GM19035 (cell line): ENCODE results near the gene HDAC9.

Experiments
- ATAC-seq: cut with Tn5 transposase; IDR thresholded peaks from one replicate; pipeline ENCODE4 v1.9.1; 2021; ENCODE audit not compliant: unreplicated experiment

HDAC9 gene

GRCh38 chr7:18873734-18874336 lies 378.3 kb downstream of the HDAC9 start:
- no peak for ATAC-seq

DNA sequence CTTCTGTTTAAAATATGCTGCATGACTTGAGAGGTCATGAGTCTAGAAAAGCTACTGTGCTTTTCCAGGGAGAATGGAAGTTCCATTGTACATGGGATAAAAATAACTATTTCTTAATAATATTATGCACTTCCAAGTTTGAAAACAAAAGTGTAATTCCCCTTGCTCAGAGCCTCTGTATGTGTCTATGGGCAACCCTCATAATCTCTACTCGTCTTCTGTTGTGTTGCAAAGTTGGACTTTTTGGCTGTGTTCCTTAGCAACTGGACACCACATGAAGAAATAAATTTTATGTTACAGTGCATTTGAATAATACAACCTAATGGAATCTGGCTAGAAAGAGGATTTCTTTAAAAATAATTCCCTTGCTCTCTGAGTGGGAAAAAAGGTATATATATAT lies 379.3 kb downstream of the HDAC9 start:
- no peak for ATAC-seq

DNA sequence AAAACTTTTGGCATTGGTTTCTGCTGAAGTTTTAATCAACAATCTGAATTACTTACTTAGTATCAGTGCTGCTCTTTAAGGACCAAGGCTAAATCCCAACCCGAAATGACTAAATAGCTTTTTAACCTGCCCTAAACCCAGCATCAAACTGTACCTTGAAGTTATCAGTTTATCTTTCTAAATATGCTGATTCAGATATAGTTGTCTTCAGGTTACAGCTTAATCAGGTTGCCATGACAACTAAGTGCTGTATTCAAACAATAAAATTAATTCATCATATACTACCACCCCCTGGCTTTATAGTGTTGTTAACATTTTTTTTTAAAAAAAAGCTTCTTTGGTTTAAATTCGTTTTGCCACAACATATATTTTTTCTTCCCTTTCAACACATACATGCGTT lies 382.3 kb downstream of the HDAC9 start:
- ATAC-seq, result no peak

- no peak for ATAC-seq
Observed at GRCh38 chr7:18886832-18887231, 391.3 kb downstream of the HDAC9 start.

GRCh38 chr7:18889436-18889835 lies 393.9 kb downstream of the HDAC9 start:
- ATAC-seq, result no peak

DNA sequence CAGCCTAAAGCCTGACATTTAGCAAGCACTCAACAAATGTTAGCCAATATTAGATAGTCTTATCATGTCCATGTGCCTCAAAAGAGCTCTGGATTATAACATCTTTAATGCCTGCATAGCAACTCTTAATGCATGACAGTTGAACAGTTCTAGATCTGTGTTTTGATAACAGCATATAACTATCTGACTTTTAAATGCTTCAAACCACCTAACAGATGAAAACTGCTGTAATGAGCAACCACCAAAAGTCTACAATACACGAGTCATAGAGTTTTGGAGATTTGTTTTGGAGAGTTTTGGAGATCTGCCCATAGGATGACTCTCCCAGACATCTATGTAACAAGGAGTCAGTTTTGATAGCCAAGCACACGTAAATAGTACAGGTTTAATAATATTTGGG lies 394.6 kb downstream of the HDAC9 start:
- no peak for ATAC-seq

- ATAC-seq, result no peak
Observed at GRCh38 chr7:18890885-18891621, 395.5 kb downstream of the HDAC9 start.

- ATAC-seq, result no peak
Observed at GRCh38 chr7:18893156-18893555, 397.6 kb downstream of the HDAC9 start.

- no peak for ATAC-seq
Observed at GRCh38 chr7:18894155-18894554, 398.6 kb downstream of the HDAC9 start.

- ATAC-seq, result no peak
Observed at GRCh38 chr7:18895456-18895855, 399.9 kb downstream of the HDAC9 start.

DNA sequence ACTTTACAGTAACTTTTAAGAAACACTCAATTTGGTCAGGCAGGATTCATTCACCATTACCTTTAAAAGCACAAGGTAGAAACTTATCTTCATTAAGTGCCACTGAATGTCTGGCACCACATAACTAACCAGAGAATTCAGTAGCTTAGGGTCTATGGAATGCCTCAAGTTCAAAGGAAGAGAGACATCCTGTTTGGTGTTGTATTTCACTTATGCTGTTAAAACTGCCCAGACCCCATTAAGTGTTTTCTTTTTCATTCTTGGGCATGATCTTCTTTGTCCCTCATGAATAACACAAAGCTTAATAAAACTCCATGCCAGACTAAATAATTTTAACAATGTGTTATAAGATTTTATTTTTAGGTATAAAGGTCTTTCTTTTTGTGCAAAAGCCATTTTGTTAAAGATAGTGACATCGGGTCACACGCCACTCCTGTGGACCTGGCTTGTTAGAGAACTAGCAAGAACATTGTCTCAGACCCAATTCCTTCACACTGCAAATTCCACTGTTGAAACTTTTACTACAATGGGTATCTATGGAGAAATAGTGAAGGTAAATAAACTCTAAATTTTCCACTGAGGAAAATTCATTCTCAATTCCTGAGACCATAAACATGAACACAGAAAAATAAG lies 400.9 kb downstream of the HDAC9 start:
- ATAC-seq, result no peak

DNA sequence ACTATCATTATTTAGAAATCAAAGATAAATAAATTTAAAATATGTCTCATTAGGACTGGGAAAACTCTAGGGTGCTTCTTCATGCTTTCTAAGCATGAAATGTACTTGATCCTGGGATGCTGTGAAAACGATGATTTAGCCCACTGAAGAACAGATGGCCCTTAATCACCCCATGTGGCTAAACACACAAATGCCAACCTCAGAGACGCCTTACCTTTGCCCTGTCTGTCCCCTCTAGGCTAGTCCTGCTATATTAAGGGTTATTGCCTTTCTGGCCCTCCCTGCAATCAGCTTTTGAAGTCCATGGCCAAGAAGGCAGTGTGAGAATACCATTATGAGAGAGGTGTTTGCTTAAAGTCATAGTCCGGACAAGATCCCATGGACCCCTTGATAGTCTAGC lies 404.7 kb downstream of the HDAC9 start:
- no peak for ATAC-seq

DNA sequence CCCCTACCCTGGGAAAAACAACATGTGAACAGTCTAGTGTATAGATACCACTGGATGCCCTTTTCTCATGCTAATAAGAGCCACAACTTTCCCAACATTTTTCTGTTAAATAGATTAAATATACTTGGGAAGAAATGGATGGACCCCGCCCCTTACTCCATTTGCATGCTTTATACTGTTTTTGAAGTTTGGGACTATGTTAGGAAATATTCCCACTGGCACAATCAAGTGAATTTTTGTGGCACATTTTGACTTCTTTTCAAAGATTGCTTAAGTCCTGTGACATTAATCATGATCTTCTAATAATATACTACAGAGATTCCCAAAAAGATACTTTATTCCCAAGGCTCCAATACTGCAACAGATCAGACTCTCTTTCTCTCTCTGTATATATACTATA lies 405.3 kb downstream of the HDAC9 start:
- ATAC-seq, result no peak

- ATAC-seq, result no peak
Observed at GRCh38 chr7:18901351-18901750, 405.8 kb downstream of the HDAC9 start.

DNA sequence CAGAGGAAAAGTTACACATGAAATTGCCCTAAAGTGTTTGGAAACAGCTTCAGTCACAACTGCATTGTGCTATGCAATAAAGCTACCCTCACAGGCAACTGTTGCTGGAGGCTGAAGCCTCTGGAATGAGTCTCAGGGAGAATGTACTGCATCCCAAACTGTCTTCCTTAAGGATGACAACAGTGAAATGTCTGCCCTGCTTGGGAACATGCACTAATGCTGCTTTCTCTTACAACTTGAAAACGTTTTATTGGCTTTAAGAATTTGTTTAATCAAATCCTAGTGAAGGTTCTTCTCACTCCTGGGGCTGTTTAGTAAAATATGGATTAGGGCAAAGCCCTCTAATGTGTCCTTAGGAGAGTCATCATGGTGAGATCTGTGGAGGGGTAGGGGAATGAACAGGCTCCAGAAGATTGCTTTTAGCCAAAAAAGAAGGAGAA lies 406.5 kb downstream of the HDAC9 start:
- no peak for ATAC-seq

DNA sequence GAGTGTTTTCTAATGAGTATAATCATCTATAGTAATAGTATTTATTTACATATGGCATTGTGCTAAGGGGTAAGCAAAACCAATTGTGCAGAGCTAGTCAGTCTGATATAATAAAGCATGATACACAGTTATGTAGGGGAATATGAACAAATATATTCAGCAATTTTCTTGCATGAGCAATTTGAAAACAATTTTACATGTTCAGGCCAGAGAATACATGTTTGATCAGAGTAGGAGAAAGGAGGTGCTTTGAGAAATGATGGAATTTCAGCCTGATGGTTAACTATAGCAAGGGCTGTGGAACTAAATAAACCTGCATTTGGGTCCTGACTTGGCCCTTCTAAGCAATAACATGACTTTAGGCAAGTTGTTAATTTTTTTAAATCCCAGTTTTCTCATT lies 407.3 kb downstream of the HDAC9 start:
- ATAC-seq, result no peak

DNA sequence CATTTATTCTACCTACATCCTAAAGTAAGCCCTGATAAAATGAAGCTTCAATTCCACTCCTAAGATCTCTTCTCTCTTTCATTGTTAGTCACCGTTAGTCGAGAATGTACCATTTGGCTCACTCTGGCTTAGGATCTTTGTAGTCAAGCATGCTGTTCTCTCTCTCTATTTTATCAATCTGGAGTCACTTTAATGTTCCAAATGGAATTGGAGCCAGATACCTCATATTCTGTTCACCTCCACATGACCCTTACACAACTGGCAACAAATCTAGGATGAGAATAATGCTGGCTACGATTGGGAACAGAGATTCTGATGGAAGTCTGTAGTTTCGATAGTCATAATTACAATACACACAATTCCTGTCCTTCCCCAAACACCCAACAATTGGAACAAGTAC lies 408.1 kb downstream of the HDAC9 start:
- no peak for ATAC-seq

DNA sequence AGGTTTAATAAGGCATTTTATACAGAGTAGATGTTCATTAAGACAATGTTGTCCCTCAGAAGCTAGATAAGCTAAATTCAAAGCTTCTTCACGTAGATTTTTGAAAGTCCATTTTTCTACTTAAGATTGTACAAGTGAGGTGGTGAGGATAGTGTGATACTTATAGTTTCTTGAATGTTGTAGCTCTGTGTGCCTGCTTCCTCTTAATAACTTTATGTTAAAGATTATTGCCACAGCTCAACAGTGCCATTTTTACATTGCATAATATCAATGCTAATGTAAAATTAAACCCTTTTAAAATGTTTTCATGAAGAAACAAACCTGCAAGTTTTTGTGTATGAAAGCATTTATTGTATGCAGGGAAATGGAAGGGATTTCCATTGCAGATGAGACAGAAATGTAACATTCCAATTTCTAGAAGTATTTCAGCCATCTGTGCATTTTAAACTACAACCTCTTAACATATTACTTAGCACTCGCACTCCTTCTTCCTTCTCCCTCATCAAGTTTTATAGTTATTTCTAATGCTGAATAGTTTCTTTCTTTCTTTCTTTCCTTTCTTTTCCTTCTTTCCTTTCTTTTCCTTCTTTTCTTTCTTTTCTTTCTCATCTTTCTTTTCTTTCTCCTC lies 409.9 kb downstream of the HDAC9 start:
- ATAC-seq, result no peak

- ATAC-seq, result no peak
Observed at GRCh38 chr7:18906901-18907300, 411.4 kb downstream of the HDAC9 start.

DNA sequence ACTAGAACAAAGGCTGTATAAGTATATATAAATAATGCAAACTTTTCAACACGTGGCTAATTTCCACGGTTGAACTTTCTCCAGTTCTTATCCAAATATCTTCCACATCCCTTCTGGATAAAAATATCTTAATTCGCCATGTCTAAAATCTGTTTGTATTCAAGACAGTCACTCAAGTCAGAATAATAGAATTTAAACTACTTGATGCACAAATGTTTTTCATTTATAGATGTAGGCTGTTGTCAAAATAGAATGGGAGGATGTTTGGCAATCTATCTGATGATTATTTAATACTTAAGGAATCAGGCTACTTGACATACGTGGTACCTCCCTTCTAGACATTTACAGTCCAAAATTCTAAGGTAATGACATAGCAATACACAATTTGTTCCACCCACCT lies 417.6 kb downstream of the HDAC9 start:
- no peak for ATAC-seq

DNA sequence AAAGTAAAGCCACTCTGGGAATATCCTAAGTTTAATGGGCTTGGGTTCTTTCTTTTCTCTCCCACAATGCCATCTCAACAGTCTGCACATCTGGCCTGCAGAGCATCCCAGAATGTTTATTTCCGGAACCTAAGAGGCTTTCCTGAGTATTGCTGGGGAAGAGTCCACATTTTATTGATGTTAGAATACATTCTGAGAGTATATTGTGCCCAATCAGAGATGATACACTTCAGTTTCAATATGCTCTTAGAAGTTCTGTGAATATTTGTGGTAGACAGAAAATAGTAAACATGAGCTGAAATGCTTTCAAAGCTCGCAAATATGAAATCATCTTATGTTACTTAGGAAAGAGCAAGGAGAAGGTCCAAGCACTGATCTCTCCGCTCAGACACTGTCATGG lies 421.3 kb downstream of the HDAC9 start:
- ATAC-seq, result no peak

GRCh38 chr7:18927134-18927533 lies 431.6 kb downstream of the HDAC9 start:
- ATAC-seq, result no peak
